Hepatocyte (in vitro differentiated cells): ENCODE measurements around the gene MYO5A. TPM values are rescaled to one million over a fixed set of nuclear protein-coding genes. Genes with fewer than 3 reads are reported as not detected.

ENCODE experiments used
- DNase-seq: peaks from one replicate; pipeline ENCODE4 v3.0.0-alpha.2; 2016; ENCODE audit warnings: low spot score
- H2AFZ ChIP-seq: fragments of 200-600 bp; sonication (generic); 2 replicates; pipeline ENCODE4 v1.6.0; 2016; ENCODE audit warnings: antibody characterized with exemption, mild to moderate bottlenecking
- H3K27ac ChIP-seq: fragments of 200-600 bp; sonication (generic); 2 replicates; pipeline ENCODE4 v1.5.1; 2016; ENCODE audit warnings: mild to moderate bottlenecking
- H3K27me3 ChIP-seq: fragments of 200-600 bp; sonication (generic); 2 replicates; pipeline ENCODE4 v1.6.1; 2016
- H3K36me3 ChIP-seq: fragments of 200-600 bp; sonication (generic); replicated peaks from 2 replicates; pipeline ENCODE4 v1.5.1; 2016; ENCODE audit warnings: low read depth; ENCODE audit not compliant: insufficient read depth
- H3K4me1 ChIP-seq: fragments of 200-600 bp; sonication (generic); 2 replicates; pipeline ENCODE4 v1.5.1; 2016; ENCODE audit warnings: mild to moderate bottlenecking, moderate library complexity; ENCODE audit not compliant: insufficient read depth
- H3K4me2 ChIP-seq: fragments of 200-600 bp; sonication (generic); 2 replicates; pipeline ENCODE4 v1.6.0; 2016
- H3K4me3 ChIP-seq: fragments of 200-600 bp; sonication (generic); 2 replicates; pipeline ENCODE4 v1.5.1; 2016; ENCODE audit warnings: mild to moderate bottlenecking
- H3K79me2 ChIP-seq: fragments of 200-600 bp; sonication (generic); 2 replicates; pipeline ENCODE4 v1.6.0; 2017; ENCODE audit warnings: mild to moderate bottlenecking
- H3K9me2 ChIP-seq: fragments of 200-600 bp; sonication (generic); replicated peaks from 2 replicates; pipeline ENCODE4 v1.6.0; 2017; ENCODE audit warnings: mild to moderate bottlenecking; ENCODE audit not compliant: insufficient read depth
- H3K9me3 ChIP-seq: fragments of 200-600 bp; sonication (generic); 2 replicates; pipeline ENCODE4 v1.5.1; 2016; ENCODE audit warnings: low read depth, mild to moderate bottlenecking
- H4K20me1 ChIP-seq: fragments of 200-600 bp; sonication (generic); 2 replicates; pipeline ENCODE4 v1.6.0; 2016; ENCODE audit warnings: mild to moderate bottlenecking; ENCODE audit not compliant: insufficient read depth, poor library complexity, severe bottlenecking
- EZH2 ChIP-seq: fragments of 200-600 bp; sonication (generic); IDR thresholded peaks from 2 replicates; pipeline ENCODE4 v1.6.1; 2016; ENCODE audit warnings: antibody characterized with exemption, mild to moderate bottlenecking, borderline replicate concordance
- EZH2phosphoT487 ChIP-seq: fragments of 200-600 bp; sonication (generic); IDR thresholded peaks from one replicate; pipeline ENCODE4 v1.6.1; 2018; ENCODE audit warnings: antibody characterized with exemption, mild to moderate bottlenecking, low read depth, moderate library complexity; ENCODE audit not compliant: unreplicated experiment, severe bottlenecking
- WGBS: methylation state at CpG from one replicate; pipeline ENCODE4 v1.1.6; 2016; ENCODE audit warnings: low lambda C conversion rate; ENCODE audit errors: missing lambda C conversion rate; 5-methylcytosine and 5-hydroxymethylcytosine counted together
- polyA plus RNA-seq: library from polyadenylated mRNA; unstranded; fragments of >200 nt; fragmentation: Nextera tagmentation; extraction: Ambion mirVana; gene quantifications from 2 replicates; pipeline ENCODE4 v1.2.1, GENCODE V29; 2016
- total RNA-seq: library from RNA; depleted of rRNA; stranded (reverse); fragments of >200 nt; gene quantifications from 2 replicates; pipeline ENCODE4 v1.2.3, GENCODE V29; 2014
- TF ChIP-seq, protein P1 (sequence below): fragments of 200-600 bp; sonication (generic); IDR thresholded peaks from 2 replicates; pipeline ENCODE4 v1.5.1; 2016; ENCODE audit warnings: antibody characterized with exemption, mild to moderate bottlenecking; ENCODE audit not compliant: poor library complexity

MYO5A gene
- total and polyA plus RNA-seq, 2 experiments from 2014 or later: 3.7 to 14.8 TPM

- WGBS: 82% methylated on average over 2 of the region's 2 CpGs
- peaks cover 7% of the 10 kb centered on the region for H3K79me2 ChIP-seq
- H3K27ac ChIP-seq: no peak overlapping the region
- no peaks in the 10 kb centered on the region for H3K9me3 ChIP-seq
- no peak overlapping the region for H2AFZ ChIP-seq
- no peaks in the 10 kb centered on the region for H3K36me3 ChIP-seq
- H3K4me2 ChIP-seq: no peak overlapping the region
- H3K9me2 ChIP-seq: no peaks in the 10 kb centered on the region
- H3K4me1 ChIP-seq: no peaks in the 10 kb centered on the region
- H3K4me3 ChIP-seq: no peak overlapping the region
- TF ChIP-seq EZH2phosphoT487 (no peak), EZH2 (no peak)
- TF ChIP-seq, protein P1, sequence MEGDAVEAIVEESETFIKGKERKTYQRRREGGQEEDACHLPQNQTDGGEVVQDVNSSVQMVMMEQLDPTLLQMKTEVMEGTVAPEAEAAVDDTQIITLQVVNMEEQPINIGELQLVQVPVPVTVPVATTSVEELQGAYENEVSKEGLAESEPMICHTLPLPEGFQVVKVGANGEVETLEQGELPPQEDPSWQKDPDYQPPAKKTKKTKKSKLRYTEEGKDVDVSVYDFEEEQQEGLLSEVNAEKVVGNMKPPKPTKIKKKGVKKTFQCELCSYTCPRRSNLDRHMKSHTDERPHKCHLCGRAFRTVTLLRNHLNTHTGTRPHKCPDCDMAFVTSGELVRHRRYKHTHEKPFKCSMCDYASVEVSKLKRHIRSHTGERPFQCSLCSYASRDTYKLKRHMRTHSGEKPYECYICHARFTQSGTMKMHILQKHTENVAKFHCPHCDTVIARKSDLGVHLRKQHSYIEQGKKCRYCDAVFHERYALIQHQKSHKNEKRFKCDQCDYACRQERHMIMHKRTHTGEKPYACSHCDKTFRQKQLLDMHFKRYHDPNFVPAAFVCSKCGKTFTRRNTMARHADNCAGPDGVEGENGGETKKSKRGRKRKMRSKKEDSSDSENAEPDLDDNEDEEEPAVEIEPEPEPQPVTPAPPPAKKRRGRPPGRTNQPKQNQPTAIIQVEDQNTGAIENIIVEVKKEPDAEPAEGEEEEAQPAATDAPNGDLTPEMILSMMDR: no peak
- H3K27me3 ChIP-seq: no peaks in the 10 kb centered on the region
- H4K20me1 ChIP-seq: no peaks in the 10 kb centered on the region
- DNase-seq: no peak
These were observed 17.6 kb downstream of the MYO5A start for GRCh38 chr15:52511084-52511483.

DNA sequence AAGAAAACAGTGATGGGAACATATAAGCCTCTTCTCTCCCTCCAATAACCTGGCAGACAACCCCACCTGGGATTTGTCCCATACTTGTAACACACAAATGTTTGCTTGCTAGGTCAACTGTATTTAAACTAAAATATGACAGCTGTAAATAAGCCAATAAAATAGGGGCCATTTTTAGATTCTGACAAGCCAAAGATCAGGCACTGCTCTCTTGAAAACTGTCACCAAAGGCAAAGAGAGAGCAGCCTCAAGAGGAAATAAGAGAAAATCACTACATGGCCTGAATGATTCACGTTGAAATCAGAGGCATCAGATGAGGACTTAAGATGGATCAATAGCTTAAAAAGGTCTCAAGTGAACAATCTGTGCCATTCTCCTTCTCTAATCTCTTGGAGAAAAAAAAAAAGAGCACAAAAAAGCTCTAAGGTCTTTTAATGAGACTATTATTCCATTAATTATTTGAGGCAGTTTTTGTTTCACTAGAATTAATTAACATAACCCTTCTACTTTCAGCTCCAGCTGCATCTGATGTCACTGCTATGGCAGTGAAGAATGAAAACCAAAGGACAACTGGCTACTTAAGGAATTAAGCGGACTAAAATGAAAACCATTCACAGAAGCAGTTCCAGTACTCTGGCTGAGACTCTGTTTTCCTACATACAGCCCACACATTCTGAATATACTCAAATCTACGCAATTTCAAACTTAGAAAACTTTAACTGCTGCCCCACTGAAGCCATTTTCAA lies 19.0 kb downstream of the MYO5A start:
- H3K4me2 ChIP-seq: no peak overlapping the region
- H4K20me1 ChIP-seq: no peaks in the 10 kb centered on the region
- 75% methylated on average over 3 of the region's 3 CpGs for WGBS

DNA sequence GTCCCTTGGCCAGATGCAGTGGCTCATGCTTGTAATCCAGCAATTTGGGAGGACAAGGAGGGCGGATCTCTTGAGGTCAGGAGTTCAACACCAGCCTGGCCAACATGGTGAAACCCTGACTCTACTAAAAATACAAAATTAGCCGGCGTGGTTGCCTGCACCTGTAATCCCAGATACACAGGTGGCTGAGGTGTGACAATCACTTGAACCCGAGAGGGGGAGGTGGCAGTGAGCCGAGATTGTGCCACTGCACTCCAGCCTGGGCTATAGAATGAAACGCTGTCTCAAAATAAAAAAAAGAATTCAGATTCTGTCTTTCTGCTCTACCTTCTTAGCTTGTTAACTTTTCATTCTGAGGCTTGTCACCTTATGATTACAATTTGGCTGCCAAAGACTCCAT lies 22.1 kb downstream of the MYO5A start:
- Histone ChIP-seq H3K27me3 (no peaks in the 10 kb centered on the region), H3K4me2 (no peak overlapping the region), H3K36me3 (no peaks in the 10 kb centered on the region), H2AFZ (no peak overlapping the region), H3K9me3 (no peaks in the 10 kb centered on the region), H3K9me2 (no peaks in the 10 kb centered on the region), H3K79me2 (peaks cover 2% of the 10 kb centered on the region), H4K20me1 (no peaks in the 10 kb centered on the region), H3K4me1 (no peaks in the 10 kb centered on the region), H3K27ac (no peak overlapping the region), H3K4me3 (no peak overlapping the region)
- TF ChIP-seq, protein P1: no peak
- TF ChIP-seq EZH2phosphoT487 (no peak), EZH2 (no peak)
- WGBS: 70% methylated on average over 6 of the region's 6 CpGs
- DNase-seq: no peak

More for the DNA sequence above, 19.0 kb downstream of the MYO5A start:
- DNase-seq: no peak
- H3K4me1 ChIP-seq: no peaks in the 10 kb centered on the region
- no peak overlapping the region for H3K4me3 ChIP-seq
- no peaks in the 10 kb centered on the region for H3K9me2 ChIP-seq
- TF ChIP-seq, protein P1: no peak
- no peak for TF ChIP-seq EZH2
- no peak for TF ChIP-seq EZH2phosphoT487
- H3K27ac ChIP-seq: no peak overlapping the region
- H3K36me3 ChIP-seq: no peaks in the 10 kb centered on the region
- H3K27me3 ChIP-seq: no peaks in the 10 kb centered on the region
- no peak overlapping the region for H2AFZ ChIP-seq
- peaks cover 7% of the 10 kb centered on the region for H3K79me2 ChIP-seq
- no peaks in the 10 kb centered on the region for H3K9me3 ChIP-seq
